HEK293 (cell line): ENCODE data around the gene NFE2L1.
A peak's percentile ranks its signal among the peaks of the same experiment; 100 is the strongest.

Source experiments
- CTCF ChIA-PET: fragments of 350-600 bp; formaldehyde crosslinking; extraction: SDS; loops from one replicate; lab custom pipeline; 2021; ENCODE audit warnings: antibody characterized with exemption; lab: Yijun Ruan, JAX
- POLR2A ChIA-PET: fragments of 300-600 bp; formaldehyde crosslinking; extraction: SDS; loops from one replicate; lab custom pipeline; 2020; ENCODE audit warnings: antibody characterized with exemption, inconsistent platforms; lab: Yijun Ruan, JAX
- H3K27ac ChIP-seq: fragments of 200-500 bp; sonication (Bioruptor generic); 2 replicates; pipeline ENCODE4 v1.5.1; 2014; ENCODE audit warnings: low read depth, low read length, control low read depth, inconsistent platforms; ENCODE audit errors: extremely low read depth
- H3K36me3 ChIP-seq, 2 experiments: fragments of 200-500 bp in 1 of 2; sonication (Bioruptor generic) in 1 of 2; 1 replicate in 1 of 2; 2 replicates in 1 of 2; pipeline ENCODE4 v1.5.1; 2014 to 2017; ENCODE audit warnings: inconsistent platforms in 2 of 2, low read length in 2 of 2; ENCODE audit not compliant: control insufficient read depth in 2 of 2, insufficient read depth in 1 of 2
- H3K4me1 ChIP-seq: fragments of 200-500 bp; sonication (Bioruptor generic); 2 replicates; pipeline ENCODE4 v1.5.1; 2014; ENCODE audit warnings: mild to moderate bottlenecking, low read length, inconsistent platforms; ENCODE audit not compliant: control insufficient read depth, insufficient read depth
- H3K4me3 ChIP-seq: 2 replicates; pipeline ENCODE4 v1.5.1; 2011; ENCODE audit warnings: low read depth, mild to moderate bottlenecking, control low read depth, low read length, moderate library complexity
- H3K9me3 ChIP-seq: fragments of 200-500 bp; sonication (Bioruptor generic); 2 replicates; pipeline ENCODE4 v1.5.1; 2014; ENCODE audit warnings: low read depth, low read length, inconsistent platforms; ENCODE audit not compliant: control insufficient read depth, insufficient read depth
- OSR2 ChIP-seq: fragments of 450-650 bp; formaldehyde crosslinking; IDR thresholded peaks from 2 replicates; pipeline ENCODE4 v1.5.1; 2016; ENCODE audit warnings: missing biosample characterization, missing genetic modification characterization
- ZNF121 ChIP-seq: fragments of 450-650 bp; formaldehyde crosslinking; IDR thresholded peaks from 2 replicates; pipeline ENCODE4 v1.5.1; 2016; ENCODE audit warnings: missing biosample characterization, missing genetic modification characterization
- ZNF138 ChIP-seq: fragments of 450-650 bp; formaldehyde crosslinking; IDR thresholded peaks from 2 replicates; pipeline ENCODE4 v1.5.1; 2016; ENCODE audit warnings: missing biosample characterization, missing genetic modification characterization, borderline replicate concordance
- ZNF16 ChIP-seq: fragments of 450-650 bp; formaldehyde crosslinking; IDR thresholded peaks from 2 replicates; pipeline ENCODE4 v1.5.1; 2016; ENCODE audit warnings: low read depth, missing biosample characterization, missing genetic modification characterization
- ZNF341 ChIP-seq: fragments of 450-650 bp; formaldehyde crosslinking; IDR thresholded peaks from 2 replicates; pipeline ENCODE4; 2016; ENCODE audit warnings: low read depth, missing biosample characterization, missing genetic modification characterization
- ZNF747 ChIP-seq: fragments of 450-650 bp; formaldehyde crosslinking; IDR thresholded peaks from 2 replicates; pipeline ENCODE4 v1.5.1; 2016; ENCODE audit warnings: missing biosample characterization, missing genetic modification characterization
- ZNF785 ChIP-seq: fragments of 450-650 bp; formaldehyde crosslinking; IDR thresholded peaks from 2 replicates; pipeline ENCODE4 v1.5.1; 2016; ENCODE audit warnings: missing biosample characterization, missing genetic modification characterization
- TF ChIP-seq, protein P1 (sequence below): fragments of 450-650 bp; formaldehyde crosslinking; conservative IDR thresholded peaks from 2 replicates; pipeline ENCODE4 v1.5.1; 2016; ENCODE audit warnings: low read depth, missing biosample characterization, missing genetic modification characterization
- TF ChIP-seq, protein P2 (sequence below): fragments of 450-650 bp; IDR thresholded peaks from 2 replicates; pipeline ENCODE4 v1.5.1; 2018; ENCODE audit warnings: missing biosample characterization, missing genetic modification characterization
- TF ChIP-seq, protein P3 (sequence below): fragments of 450-650 bp; formaldehyde crosslinking; IDR thresholded peaks from 2 replicates; pipeline ENCODE4 v1.5.1; 2016; ENCODE audit warnings: missing biosample characterization, missing genetic modification characterization, low read depth
- TF ChIP-seq, protein P4 (sequence below): fragments of 450-650 bp; formaldehyde crosslinking; optimal IDR thresholded peaks from 2 replicates; pipeline ENCODE3; 2016; ENCODE audit warnings: missing biosample characterization, mild to moderate bottlenecking, missing genetic modification characterization
- TF ChIP-seq, protein P5 (sequence below): fragments of 450-650 bp; formaldehyde crosslinking; IDR thresholded peaks from 2 replicates; pipeline ENCODE4 v1.5.1; 2016; ENCODE audit warnings: missing biosample characterization, missing genetic modification characterization

NFE2L1 gene

DNA sequence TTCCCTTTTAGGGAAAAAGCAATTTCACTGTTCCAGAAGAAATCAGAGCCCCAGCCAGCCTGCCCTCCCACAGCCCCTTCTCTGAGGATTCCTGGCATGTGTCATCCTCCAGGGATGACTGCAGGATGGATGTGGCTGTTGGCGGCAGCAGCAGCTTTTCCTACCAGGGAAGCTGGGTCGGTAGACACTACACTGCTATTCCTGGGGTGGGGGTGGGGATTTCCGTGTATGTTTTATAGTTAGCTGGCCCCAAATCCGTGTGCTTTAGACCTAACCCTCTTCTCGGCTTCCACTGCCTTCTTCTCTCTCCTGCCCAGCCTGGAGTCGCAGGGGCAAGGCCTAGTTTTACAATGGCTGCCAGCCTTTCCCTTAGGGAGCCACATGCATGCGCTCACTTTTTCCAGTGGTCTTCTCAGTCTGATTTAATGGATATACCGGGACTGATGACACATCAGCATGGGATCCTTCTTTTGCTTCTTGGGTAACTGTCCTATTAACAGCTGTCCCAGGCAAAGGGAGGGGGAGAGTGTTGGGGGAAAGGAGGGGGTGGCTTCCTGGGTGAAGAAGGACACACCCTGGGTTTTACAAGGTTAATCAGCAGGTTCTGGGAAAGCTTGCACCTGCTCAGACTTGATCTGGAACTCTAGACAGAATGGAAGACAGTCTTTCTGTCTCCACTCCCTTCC is 2.7 kb upstream of the NFE2L1 start (continued):
- TF ChIP-seq, protein P1, sequence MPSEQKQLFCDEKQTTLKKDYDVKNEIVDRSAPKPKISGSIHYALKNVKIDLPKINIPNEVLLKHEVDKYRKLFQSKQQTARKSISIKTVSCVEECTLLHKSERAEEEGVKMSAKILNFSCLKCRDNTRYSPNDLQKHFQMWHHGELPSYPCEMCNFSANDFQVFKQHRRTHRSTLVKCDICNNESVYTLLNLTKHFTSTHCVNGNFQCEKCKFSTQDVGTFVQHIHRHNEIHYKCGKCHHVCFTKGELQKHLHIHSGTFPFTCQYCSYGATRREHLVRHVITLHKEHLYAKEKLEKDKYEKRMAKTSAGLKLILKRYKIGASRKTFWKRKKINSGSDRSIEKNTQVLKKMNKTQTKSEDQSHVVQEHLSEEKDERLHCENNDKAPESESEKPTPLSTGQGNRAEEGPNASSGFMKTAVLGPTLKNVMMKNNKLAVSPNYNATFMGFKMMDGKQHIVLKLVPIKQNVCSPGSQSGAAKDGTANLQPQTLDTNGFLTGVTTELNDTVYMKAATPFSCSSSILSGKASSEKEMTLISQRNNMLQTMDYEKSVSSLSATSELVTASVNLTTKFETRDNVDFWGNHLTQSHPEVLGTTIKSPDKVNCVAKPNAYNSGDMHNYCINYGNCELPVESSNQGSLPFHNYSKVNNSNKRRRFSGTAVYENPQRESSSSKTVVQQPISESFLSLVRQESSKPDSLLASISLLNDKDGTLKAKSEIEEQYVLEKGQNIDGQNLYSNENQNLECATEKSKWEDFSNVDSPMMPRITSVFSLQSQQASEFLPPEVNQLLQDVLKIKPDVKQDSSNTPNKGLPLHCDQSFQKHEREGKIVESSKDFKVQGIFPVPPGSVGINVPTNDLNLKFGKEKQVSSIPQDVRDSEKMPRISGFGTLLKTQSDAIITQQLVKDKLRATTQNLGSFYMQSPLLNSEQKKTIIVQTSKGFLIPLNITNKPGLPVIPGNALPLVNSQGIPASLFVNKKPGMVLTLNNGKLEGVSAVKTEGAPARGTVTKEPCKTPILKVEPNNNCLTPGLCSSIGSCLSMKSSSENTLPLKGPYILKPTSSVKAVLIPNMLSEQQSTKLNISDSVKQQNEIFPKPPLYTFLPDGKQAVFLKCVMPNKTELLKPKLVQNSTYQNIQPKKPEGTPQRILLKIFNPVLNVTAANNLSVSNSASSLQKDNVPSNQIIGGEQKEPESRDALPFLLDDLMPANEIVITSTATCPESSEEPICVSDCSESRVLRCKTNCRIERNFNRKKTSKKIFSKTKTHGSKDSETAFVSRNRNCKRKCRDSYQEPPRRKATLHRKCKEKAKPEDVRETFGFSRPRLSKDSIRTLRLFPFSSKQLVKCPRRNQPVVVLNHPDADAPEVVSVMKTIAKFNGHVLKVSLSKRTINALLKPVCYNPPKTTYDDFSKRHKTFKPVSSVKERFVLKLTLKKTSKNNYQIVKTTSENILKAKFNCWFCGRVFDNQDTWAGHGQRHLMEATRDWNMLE (tag by site-specific recombination): no peak
- TF ChIP-seq ZNF747: no peak
- TF ChIP-seq, protein P2, sequence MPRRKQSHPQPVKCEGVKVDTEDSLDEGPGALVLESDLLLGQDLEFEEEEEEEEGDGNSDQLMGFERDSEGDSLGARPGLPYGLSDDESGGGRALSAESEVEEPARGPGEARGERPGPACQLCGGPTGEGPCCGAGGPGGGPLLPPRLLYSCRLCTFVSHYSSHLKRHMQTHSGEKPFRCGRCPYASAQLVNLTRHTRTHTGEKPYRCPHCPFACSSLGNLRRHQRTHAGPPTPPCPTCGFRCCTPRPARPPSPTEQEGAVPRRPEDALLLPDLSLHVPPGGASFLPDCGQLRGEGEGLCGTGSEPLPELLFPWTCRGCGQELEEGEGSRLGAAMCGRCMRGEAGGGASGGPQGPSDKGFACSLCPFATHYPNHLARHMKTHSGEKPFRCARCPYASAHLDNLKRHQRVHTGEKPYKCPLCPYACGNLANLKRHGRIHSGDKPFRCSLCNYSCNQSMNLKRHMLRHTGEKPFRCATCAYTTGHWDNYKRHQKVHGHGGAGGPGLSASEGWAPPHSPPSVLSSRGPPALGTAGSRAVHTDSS (tag by site-specific recombination): no peak
- TF ChIP-seq, protein P3, sequence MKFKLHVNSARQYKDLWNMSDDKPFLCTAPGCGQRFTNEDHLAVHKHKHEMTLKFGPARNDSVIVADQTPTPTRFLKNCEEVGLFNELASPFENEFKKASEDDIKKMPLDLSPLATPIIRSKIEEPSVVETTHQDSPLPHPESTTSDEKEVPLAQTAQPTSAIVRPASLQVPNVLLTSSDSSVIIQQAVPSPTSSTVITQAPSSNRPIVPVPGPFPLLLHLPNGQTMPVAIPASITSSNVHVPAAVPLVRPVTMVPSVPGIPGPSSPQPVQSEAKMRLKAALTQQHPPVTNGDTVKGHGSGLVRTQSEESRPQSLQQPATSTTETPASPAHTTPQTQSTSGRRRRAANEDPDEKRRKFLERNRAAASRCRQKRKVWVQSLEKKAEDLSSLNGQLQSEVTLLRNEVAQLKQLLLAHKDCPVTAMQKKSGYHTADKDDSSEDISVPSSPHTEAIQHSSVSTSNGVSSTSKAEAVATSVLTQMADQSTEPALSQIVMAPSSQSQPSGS (tag by site-specific recombination): no peak
- TF ChIP-seq, protein P4, sequence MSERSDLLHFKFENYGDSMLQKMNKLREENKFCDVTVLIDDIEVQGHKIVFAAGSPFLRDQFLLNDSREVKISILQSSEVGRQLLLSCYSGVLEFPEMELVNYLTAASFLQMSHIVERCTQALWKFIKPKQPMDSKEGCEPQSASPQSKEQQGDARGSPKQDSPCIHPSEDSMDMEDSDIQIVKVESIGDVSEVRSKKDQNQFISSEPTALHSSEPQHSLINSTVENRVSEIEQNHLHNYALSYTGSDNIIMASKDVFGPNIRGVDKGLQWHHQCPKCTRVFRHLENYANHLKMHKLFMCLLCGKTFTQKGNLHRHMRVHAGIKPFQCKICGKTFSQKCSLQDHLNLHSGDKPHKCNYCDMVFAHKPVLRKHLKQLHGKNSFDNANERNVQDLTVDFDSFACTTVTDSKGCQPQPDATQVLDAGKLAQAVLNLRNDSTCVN (tag by site-specific recombination): no peak
- TF ChIP-seq, protein P5, sequence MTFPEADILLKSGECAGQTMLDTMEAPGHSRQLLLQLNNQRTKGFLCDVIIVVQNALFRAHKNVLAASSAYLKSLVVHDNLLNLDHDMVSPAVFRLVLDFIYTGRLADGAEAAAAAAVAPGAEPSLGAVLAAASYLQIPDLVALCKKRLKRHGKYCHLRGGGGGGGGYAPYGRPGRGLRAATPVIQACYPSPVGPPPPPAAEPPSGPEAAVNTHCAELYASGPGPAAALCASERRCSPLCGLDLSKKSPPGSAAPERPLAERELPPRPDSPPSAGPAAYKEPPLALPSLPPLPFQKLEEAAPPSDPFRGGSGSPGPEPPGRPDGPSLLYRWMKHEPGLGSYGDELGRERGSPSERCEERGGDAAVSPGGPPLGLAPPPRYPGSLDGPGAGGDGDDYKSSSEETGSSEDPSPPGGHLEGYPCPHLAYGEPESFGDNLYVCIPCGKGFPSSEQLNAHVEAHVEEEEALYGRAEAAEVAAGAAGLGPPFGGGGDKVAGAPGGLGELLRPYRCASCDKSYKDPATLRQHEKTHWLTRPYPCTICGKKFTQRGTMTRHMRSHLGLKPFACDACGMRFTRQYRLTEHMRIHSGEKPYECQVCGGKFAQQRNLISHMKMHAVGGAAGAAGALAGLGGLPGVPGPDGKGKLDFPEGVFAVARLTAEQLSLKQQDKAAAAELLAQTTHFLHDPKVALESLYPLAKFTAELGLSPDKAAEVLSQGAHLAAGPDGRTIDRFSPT (tag by site-specific recombination): peak; percentile 65
- TF ChIP-seq ZNF16: no peak
- TF ChIP-seq ZNF341 (tag by site-specific recombination): peak; percentile 10; the same call in 1 of the 2 replicates
- TF ChIP-seq ZNF785 (tag by site-specific recombination): no peak
- peak; percentile 43; the same call in 1 of the 2 replicates for TF ChIP-seq OSR2

DNA sequence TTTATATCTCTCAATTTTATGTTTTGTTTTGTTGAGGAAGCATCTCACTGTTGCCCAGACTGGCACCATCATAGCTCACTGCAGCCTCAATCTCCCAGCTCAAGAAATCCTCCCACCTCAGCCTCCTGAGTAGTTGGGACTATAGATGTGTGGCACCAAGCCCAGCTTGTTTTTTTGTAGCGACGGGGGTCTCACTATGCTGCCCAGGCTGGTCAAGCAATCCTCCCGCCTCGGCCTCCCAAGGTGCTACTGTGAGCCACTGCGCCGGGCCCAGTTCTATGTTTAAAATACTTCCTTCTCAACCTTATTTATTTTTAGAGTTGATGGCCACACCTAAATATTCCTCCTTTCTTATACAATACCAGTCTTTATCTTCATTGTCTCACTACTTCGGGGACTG is 1.9 kb upstream of the NFE2L1 start:
- peaks cover 20% of the 10 kb centered on the region for H3K4me1 ChIP-seq
- POLR2A ChIA-PET: interaction anchor here (1.3 kb wide), 1 partner anchor 21 kb away, joined by 5 read pairs; no protein-coding TSS in a partner anchor
- H3K4me3 ChIP-seq: no peak overlapping the region
- no peak for TF ChIP-seq ZNF138 (tag by site-specific recombination)
- TF ChIP-seq ZNF121 (tag by site-specific recombination): peak; percentile 94
- 0 out of 2 replicates have a peak overlapping the region, but pooled peaks have one; percentile 97 for H3K27ac ChIP-seq
- H3K9me3 ChIP-seq: no peaks in the 10 kb centered on the region
- peaks cover 0 to 10% of the 10 kb centered on the region in 2 experiments; a peak in 1 of 3 replicates for H3K36me3 ChIP-seq
- CTCF ChIA-PET: interaction anchor here (0.9 to 1.4 kb wide), 5 partner anchors 10 to 196 kb away, joined by 3 to 5 read pairs (median 4); no protein-coding TSS in a partner anchor
